Measurements from ENCODE around the gene NTPCR. TPM values are rescaled to one million over a fixed set of nuclear protein-coding genes. Genes with fewer than 3 reads are reported as not detected.
A peak's percentile ranks its signal among the peaks of the same experiment; 100 is the strongest.

Gene NTPCR
- total RNA-seq, 3 donors from 2014 or later = 36.5 to 49.9 (median 46.4) TPM

DNA sequence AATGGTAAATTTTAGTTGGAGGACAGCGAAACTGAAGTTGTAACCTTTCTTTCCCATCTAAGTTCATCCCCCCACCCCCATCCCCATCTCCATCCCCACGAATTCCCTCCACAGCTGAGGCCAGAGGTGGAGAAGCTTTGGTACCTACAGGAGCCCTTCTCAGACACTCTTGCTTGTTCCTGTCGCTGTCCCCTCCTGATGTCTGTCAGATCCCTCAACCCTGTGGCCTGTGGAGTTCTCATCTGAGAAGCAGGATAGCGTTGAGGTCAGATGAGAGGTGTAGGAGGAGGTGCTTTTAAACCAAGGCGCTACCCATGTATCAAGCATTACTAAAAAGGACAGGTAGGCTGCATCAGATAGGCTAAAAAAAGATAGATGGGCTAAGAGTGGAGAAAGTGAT lies 769 bp downstream of the NTPCR start:
- ATAC-seq (peak; percentile 46), DNase-seq (peak in 1 of 3 donors; percentile 50)
- Histone ChIP-seq H3K4me3 (peak overlapping the region; percentile 82), H3K36me3 (ENCODE audit: low read depth) (no peaks in the 10 kb centered on the region), H3K4me1 (ENCODE audit: low read depth) (peaks cover 24% of the 10 kb centered on the region), H3K9me3 (no peaks in the 10 kb centered on the region)
- TF ChIP-seq, protein P1, sequence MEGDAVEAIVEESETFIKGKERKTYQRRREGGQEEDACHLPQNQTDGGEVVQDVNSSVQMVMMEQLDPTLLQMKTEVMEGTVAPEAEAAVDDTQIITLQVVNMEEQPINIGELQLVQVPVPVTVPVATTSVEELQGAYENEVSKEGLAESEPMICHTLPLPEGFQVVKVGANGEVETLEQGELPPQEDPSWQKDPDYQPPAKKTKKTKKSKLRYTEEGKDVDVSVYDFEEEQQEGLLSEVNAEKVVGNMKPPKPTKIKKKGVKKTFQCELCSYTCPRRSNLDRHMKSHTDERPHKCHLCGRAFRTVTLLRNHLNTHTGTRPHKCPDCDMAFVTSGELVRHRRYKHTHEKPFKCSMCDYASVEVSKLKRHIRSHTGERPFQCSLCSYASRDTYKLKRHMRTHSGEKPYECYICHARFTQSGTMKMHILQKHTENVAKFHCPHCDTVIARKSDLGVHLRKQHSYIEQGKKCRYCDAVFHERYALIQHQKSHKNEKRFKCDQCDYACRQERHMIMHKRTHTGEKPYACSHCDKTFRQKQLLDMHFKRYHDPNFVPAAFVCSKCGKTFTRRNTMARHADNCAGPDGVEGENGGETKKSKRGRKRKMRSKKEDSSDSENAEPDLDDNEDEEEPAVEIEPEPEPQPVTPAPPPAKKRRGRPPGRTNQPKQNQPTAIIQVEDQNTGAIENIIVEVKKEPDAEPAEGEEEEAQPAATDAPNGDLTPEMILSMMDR (IDR thresholded peaks at IDR 0.05) = no peak
- intact Hi-C loops (cut with DNase I, micrococcal nuclease) = loop anchor here in 1 of 2 donors (5.0 kb wide), 1 partner anchor 314 kb away; no protein-coding TSS in a partner anchor

DNA sequence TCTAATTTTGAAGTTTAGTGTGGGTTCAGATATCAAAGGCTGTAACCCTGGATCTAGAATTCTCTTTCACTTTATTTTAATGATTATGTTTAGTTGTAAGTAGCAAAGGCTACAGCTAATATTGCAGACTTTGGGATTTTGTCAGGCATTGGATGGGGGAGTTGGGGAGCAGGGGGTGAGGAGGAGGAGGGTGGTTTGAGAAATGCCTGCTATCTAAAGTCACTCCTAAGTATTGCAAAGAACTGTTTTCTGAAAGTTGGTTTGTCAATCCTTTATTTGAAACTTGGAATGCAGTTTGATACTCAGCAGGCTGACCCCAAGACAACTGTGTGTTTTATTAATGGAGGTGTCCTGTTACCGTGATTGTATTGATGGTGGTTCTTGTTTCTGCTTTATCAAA lies 1.2 kb downstream of the NTPCR start:
- DNase-seq (no peak), ATAC-seq (no peak)
- intact Hi-C loops (cut with DNase I, micrococcal nuclease) = loop anchor here in 1 of 2 donors (5.0 kb wide), 1 partner anchor 314 kb away; no protein-coding TSS in a partner anchor
- no peaks in the 10 kb centered on the region for H3K36me3 ChIP-seq (ENCODE audit: low read depth)
- no peak overlapping the region for H3K4me3 ChIP-seq
- TF ChIP-seq, protein P1 (IDR thresholded peaks at IDR 0.05) = no peak
- peaks cover 24% of the 10 kb centered on the region for H3K4me1 ChIP-seq (ENCODE audit: low read depth)
- H3K9me3 ChIP-seq = no peaks in the 10 kb centered on the region

DNA sequence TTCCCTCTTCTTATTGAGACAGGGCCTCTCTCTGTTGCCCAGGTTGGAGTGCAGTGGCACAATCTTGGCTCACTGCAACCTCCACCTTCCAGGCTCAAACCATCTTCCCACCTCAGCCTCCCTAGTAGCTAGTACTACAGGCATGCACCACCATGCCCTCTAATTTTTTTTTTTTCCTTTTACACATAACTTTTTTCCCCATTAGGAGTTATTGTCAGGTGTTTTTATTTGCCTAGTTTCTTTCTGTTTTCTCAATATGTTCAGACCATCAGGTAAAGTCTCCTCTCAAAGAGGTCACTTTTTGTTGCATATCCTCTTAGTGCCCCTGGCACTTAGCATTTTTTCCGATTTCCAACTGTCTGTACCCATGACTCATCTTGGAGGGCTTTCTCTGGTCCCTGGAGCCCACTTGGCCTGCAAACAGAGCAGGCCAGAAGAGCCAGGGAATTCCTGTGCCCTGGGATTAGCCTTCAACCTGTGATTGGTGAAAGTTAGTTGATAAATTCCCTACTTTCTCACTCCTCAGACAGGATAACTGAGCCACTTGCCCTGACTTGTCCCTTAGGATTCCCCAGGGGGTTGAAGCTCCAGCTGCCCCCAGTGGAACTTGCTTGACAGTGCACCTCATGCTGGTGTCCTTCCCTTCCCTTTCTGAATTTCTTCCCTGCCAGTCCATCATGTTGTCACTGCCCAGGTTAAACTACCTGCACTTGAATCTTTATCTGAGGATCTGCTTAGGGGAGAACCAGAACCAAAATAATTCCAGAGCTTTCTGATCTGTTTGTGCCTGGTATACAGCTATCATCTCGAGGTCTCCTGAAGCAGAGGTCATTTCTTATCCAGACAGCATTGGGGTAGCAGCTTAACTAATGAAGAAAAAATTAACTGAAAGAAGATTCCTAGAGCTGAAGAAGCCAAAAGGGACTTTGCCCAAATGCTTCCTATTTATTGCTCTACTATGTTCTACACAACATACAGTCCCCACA lies 2.4 kb downstream of the NTPCR start:
- DNase-seq = peak in 2 of 3 donors; percentile 66 to 69
- Histone ChIP-seq H3K36me3 (ENCODE audit: low read depth) (no peaks in the 10 kb centered on the region), H3K9me3 (no peaks in the 10 kb centered on the region), H3K4me1 (ENCODE audit: low read depth) (peaks cover 24% of the 10 kb centered on the region), H3K4me3 (no peak overlapping the region)
- ATAC-seq = peak; percentile 72
- TF ChIP-seq, protein P1 (IDR thresholded peaks at IDR 0.05) = peak; percentile 60
- intact Hi-C loops (cut with DNase I, micrococcal nuclease) = loop anchor here in 1 of 2 donors (5.0 kb wide), 1 partner anchor 316 kb away; no protein-coding TSS in a partner anchor

DNA sequence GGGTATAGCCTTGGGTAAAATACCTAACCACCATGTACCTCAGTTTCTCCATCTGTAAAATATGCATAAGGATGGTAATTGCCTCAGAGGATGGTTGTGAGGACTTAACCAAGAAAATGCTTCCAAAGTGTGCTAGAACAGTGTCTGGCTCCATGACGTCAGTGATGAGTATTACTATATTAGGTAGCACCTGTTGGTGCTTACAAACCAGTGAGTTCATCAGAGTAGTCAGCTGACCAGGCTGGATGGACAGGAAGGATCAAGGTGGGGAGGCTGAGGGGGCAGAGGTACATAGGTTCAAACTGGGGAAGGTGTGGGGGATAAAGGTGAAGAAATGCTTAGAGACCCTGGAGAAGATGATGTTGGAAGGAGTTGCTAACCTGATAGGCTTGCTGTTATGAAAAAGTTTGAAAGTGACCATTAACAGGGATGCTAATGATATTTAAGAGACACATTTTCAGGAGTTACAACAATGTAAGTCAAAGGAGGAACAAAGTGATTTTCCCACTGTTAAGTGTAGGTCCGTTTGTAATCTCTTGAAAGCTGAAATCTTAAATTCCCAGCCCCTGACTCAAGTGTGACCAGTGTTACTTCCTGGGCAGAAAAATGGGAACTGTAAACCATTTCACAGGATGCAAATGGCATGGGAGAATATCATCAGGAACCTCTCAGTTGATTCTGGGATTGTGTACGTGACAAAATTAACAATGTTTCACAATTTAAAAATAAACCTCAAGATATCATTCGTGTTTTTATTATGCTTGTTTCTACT lies 4.4 kb downstream of the NTPCR start:
- Histone ChIP-seq H3K4me3 (no peak overlapping the region), H3K36me3 (ENCODE audit: low read depth) (no peaks in the 10 kb centered on the region), H3K4me1 (ENCODE audit: low read depth) (peaks cover 19% of the 10 kb centered on the region), H3K9me3 (peaks cover 2% of the 10 kb centered on the region)
- DNase-seq (no peak), ATAC-seq (no peak)
- TF ChIP-seq, protein P1 (IDR thresholded peaks at IDR 0.05) = no peak
- intact Hi-C loops (cut with DNase I, micrococcal nuclease) = loop anchor here in 1 of 2 donors (5.0 kb wide), 1 partner anchor 317 kb away; no protein-coding TSS in a partner anchor

DNA sequence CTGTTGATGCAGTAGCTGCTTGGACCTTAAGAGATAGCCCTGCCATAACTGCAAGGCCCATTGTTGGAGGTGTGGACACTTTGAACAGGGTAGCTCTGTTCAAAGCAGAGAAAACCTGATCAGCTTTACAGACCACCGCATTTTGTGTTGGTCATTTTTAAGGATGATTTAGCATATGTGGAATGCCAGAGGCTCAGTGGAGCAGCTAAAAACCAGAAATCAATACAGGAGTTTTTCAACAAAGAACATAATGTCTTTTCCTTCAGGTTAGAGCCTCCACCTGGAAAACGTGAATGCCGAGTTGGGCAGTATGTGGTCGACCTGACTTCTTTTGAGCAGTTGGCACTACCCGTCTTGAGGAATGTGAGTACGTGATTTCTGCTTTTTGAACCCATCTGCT lies 5.7 kb downstream of the NTPCR start:
- DNase-seq (no peak), ATAC-seq (no peak)
- Histone ChIP-seq H3K4me1 (ENCODE audit: low read depth) (peaks cover 18% of the 10 kb centered on the region), H3K36me3 (ENCODE audit: low read depth) (no peaks in the 10 kb centered on the region), H3K9me3 (peaks cover 2% of the 10 kb centered on the region), H3K4me3 (no peak overlapping the region)
- intact Hi-C loops (cut with DNase I, micrococcal nuclease) = no loop called here
- TF ChIP-seq, protein P1 (IDR thresholded peaks at IDR 0.05) = no peak

Measured in mucosa of descending colon (tissue), 3 donors.